SK-N-MC (cell line): ENCODE measurements around the gene AANAT.
A peak's percentile ranks its signal among the peaks of the same experiment; 100 is the strongest.

Experiments
- DNase-seq: peaks from one replicate; pipeline ENCODE4 v3.0.0-alpha.2; 2011; ENCODE audit warnings: low read depth, low spot score
- H3K27ac ChIP-seq: fragments of 200-600 bp; sonication (generic); 2 replicates; pipeline ENCODE4 v1.5.1; 2016; ENCODE audit warnings: mixed run types
- H3K36me3 ChIP-seq: fragments of 200-600 bp; sonication (generic); 2 replicates; pipeline ENCODE4 v1.6.1; 2017; ENCODE audit warnings: antibody characterized with exemption, low read length, mixed read lengths; ENCODE audit not compliant: insufficient read depth
- H3K4me3 ChIP-seq: fragments of 200-600 bp; sonication (generic); 2 replicates; pipeline ENCODE4 v1.5.1; 2016
- H3K9ac ChIP-seq: fragments of 200-600 bp; sonication (generic); 2 replicates; pipeline ENCODE4 v1.8.0; 2017; ENCODE audit warnings: mixed run types, mixed read lengths; ENCODE audit not compliant: insufficient read length
- H3K9me3 ChIP-seq: fragments of 200-600 bp; sonication (generic); 2 replicates; pipeline ENCODE4 v1.6.1; 2017; ENCODE audit warnings: low read depth, mild to moderate bottlenecking, antibody characterized with exemption, low read length, moderate library complexity, mixed read lengths
- EZH2 ChIP-seq: fragments of 200-600 bp; sonication (generic); IDR thresholded peaks from one replicate; pipeline ENCODE4 v1.6.1; 2017; ENCODE audit warnings: antibody characterized with exemption
- FOXP2 ChIP-seq: optimal IDR thresholded peaks from 2 replicates; pipeline ENCODE3; 2011; ENCODE audit warnings: mild to moderate bottlenecking, moderate library complexity; ENCODE audit not compliant: insufficient read depth; ENCODE audit errors: extremely low read length, control extremely low read depth
- POLR2AphosphoS5 ChIP-seq: IDR thresholded peaks from 2 replicates; pipeline ENCODE4 v1.6.1; 2012; ENCODE audit warnings: mild to moderate bottlenecking, low read depth, low read length, borderline replicate concordance

AANAT gene

GRCh38 chr17:76439314-76439928 is 28.0 kb upstream of the AANAT start:
- no peak overlapping the region for H3K4me3 ChIP-seq
- no peaks in the 10 kb centered on the region for H3K36me3 ChIP-seq
- no peak for DNase-seq
- TF ChIP-seq FOXP2 (no peak), EZH2 (no peak), POLR2AphosphoS5 (no peak)
- H3K27ac ChIP-seq, result no peak overlapping the region
- H3K9me3 ChIP-seq, result no peaks in the 10 kb centered on the region
- no peak overlapping the region for H3K9ac ChIP-seq

- H3K36me3 ChIP-seq, result no peaks in the 10 kb centered on the region
- no peak for DNase-seq
- H3K4me3 ChIP-seq, result no peak overlapping the region
- no peak overlapping the region; the same call in 1 of the 2 replicates for H3K27ac ChIP-seq
- H3K9ac ChIP-seq, result no peak overlapping the region
- no peak for TF ChIP-seq FOXP2
- no peak for TF ChIP-seq EZH2
- no peak for TF ChIP-seq POLR2AphosphoS5
- H3K9me3 ChIP-seq, result no peaks in the 10 kb centered on the region
Measured at GRCh38 chr17:76440751-76441362, 26.5 kb upstream of the AANAT start.

- Histone ChIP-seq H3K36me3 (no peaks in the 10 kb centered on the region), H3K27ac (no peak overlapping the region; the same call in 1 of the 2 replicates), H3K9me3 (no peaks in the 10 kb centered on the region), H3K4me3 (no peak overlapping the region), H3K9ac (no peak overlapping the region)
- no peak for TF ChIP-seq EZH2
- no peak for TF ChIP-seq FOXP2
- no peak for DNase-seq
Measured at GRCh38 chr17:76441686-76442340, 25.6 kb upstream of the AANAT start.

GRCh38 chr17:76442341-76443338 is 24.8 kb upstream of the AANAT start:
- Histone ChIP-seq H3K9ac (no peak overlapping the region), H3K4me3 (no peak overlapping the region; the same call in 1 of the 2 replicates), H3K27ac (peak overlapping the region; percentile 28; the same call in 1 of the 2 replicates), H3K9me3 (no peaks in the 10 kb centered on the region), H3K36me3 (no peaks in the 10 kb centered on the region)
- no peak for DNase-seq
- no peak for TF ChIP-seq EZH2
- no peak for TF ChIP-seq FOXP2
- TF ChIP-seq POLR2AphosphoS5, result no peak

- Histone ChIP-seq H3K9me3 (no peaks in the 10 kb centered on the region), H3K36me3 (no peaks in the 10 kb centered on the region), H3K27ac (peak overlapping the region; percentile 81), H3K9ac (no peak overlapping the region), H3K4me3 (peak overlapping the region; percentile 40)
- DNase-seq, result no peak
- TF ChIP-seq POLR2AphosphoS5 (no peak), EZH2 (no peak), FOXP2 (no peak)
Measured at GRCh38 chr17:76444518-76445311, 22.7 kb upstream of the AANAT start.

GRCh38 chr17:76445697-76446448 is 21.5 kb upstream of the AANAT start:
- no peak for DNase-seq
- Histone ChIP-seq H3K36me3 (no peaks in the 10 kb centered on the region), H3K4me3 (peak overlapping the region; percentile 40; the same call in 1 of the 2 replicates), H3K27ac (peak overlapping the region; percentile 81), H3K9ac (no peak overlapping the region), H3K9me3 (no peaks in the 10 kb centered on the region)
- TF ChIP-seq EZH2, result no peak
- no peak for TF ChIP-seq FOXP2
- TF ChIP-seq POLR2AphosphoS5, result no peak
